Cardiac septum (tissue), 1 donor: ENCODE measurements around the gene NRL. TPM values are rescaled to one million over a fixed set of nuclear protein-coding genes. Genes with fewer than 3 reads are reported as not detected.
A peak's percentile ranks its signal among the peaks of the same experiment; 100 is the strongest.

Source experiments
- DNase-seq: peaks from one replicate; pipeline ENCODE4 v3.0.0-alpha.2; 2020; ENCODE audit warnings: low spot score
- intact Hi-C: fragments of 100-400 bp; cut with DNase I; formaldehyde crosslinking; loops from one replicate; pipeline ENCODE4 v1.14.0; 2022
- long read RNA-seq: library from polyadenylated mRNA; unstranded; transcript quantifications from one replicate; pipeline ENCODE4 v2.0.0, GENCODE V29; 2021
- total RNA-seq: library from RNA; stranded (reverse); fragmentation: NEBNext Ultra II Directional; extraction: Animal tissue kit (Norgen Biotek cat#: 25700); gene quantifications from one replicate; pipeline ENCODE4 v1.2.1, GENCODE V29; 2021
- donor health status: DM: no; HTN: no; CAD: no.

Gene NRL
- 2.4 TPM for total RNA-seq
- long read RNA-seq, partial matches to known transcripts, result 2 of 10 reads
- long read RNA-seq, other reads (novel, unspliced or antisense), result 7 of 10 reads

- peak; percentile 99 for DNase-seq
- intact Hi-C loops, result loop anchor here (2.0 kb wide), 1 partner anchor 26 kb away; the partner anchor contains the start of gene EMC9
Observed at GRCh38 chr14:24114532-24115421, at the start of gene NRL, which contains the start of gene DCAF11. TSS of gene NRL (minus strand) at chr14:24114949. CDS start at chr14:24082848, 32,101 bp downstream. TSS of gene DCAF11 (plus strand) at chr14:24114777. CDS start at chr14:24115595, 818 bp downstream.

- intact Hi-C loops, result no loop called here
- no peak for DNase-seq
Observed at GRCh38 chr14:24162093-24162492, 47.3 kb upstream of the NRL start.

- DNase-seq, result peak; percentile 98
- intact Hi-C loops, result loop anchor here (2.0 kb wide), 2 partner anchors 24 to 102 kb away; partner anchors contain the start of gene PSME1
Observed at GRCh38 chr14:24160850-24161804, 46.4 kb upstream of the NRL start, which contains the start of gene IRF9. TSS of gene IRF9 (plus strand) at chr14:24161265. CDS start at chr14:24162145, 880 bp downstream.

- no peak for DNase-seq
- intact Hi-C loops, result loop anchor here (2.0 kb wide), 2 partner anchors 24 to 102 kb away; partner anchors contain the start of gene PSME1
Observed at GRCh38 chr14:24160499-24160849, 45.7 kb upstream of the NRL start.

GRCh38 chr14:24159777-24160498, 45.2 kb upstream of the NRL start:
- intact Hi-C loops, result loop anchor here (2.0 kb wide), 2 partner anchors 23 to 101 kb away; partner anchors contain the start of gene PSME1
- DNase-seq, result no peak

GRCh38 chr14:24157331-24157730, 42.6 kb upstream of the NRL start:
- DNase-seq, result no peak
- intact Hi-C loops, result no loop called here

- DNase-seq, result no peak
- intact Hi-C loops, result no loop called here
Observed at GRCh38 chr14:24156840-24157239, 42.1 kb upstream of the NRL start.

- intact Hi-C loops, result no loop called here
- no peak for DNase-seq
Observed at GRCh38 chr14:24155100-24155499, 40.4 kb upstream of the NRL start.

GRCh38 chr14:24151404-24152080, 36.8 kb upstream of the NRL start:
- intact Hi-C loops, result no loop called here
- no peak for DNase-seq

- DNase-seq, result no peak
- intact Hi-C loops, result no loop called here
Observed at GRCh38 chr14:24150993-24151392, 36.2 kb upstream of the NRL start.

GRCh38 chr14:24150567-24150966, 35.8 kb upstream of the NRL start:
- intact Hi-C loops, result no loop called here
- no peak for DNase-seq

GRCh38 chr14:24150061-24150460, 35.3 kb upstream of the NRL start:
- DNase-seq, result no peak
- intact Hi-C loops, result no loop called here

- intact Hi-C loops, result no loop called here
- no peak for DNase-seq
Observed at GRCh38 chr14:24149302-24149969, 34.7 kb upstream of the NRL start.

GRCh38 chr14:24147761-24148428, 33.1 kb upstream of the NRL start:
- no peak for DNase-seq
- intact Hi-C loops, result no loop called here

GRCh38 chr14:24146978-24147760, 32.4 kb upstream of the NRL start, which contains the start of gene RNF31:
TSS of gene RNF31 (plus strand) at chr14:24147498. CDS start at chr14:24147699, 201 bp downstream.
- peak; percentile 99 for DNase-seq

GRCh38 chr14:24146453-24146977, 31.8 kb upstream of the NRL start, which contains the start of gene PSME2:
TSS of gene PSME2 (minus strand) at chr14:24146610. CDS start at chr14:24146581, 29 bp downstream.
- intact Hi-C loops, result no loop called here

More at GRCh38 chr14:24146978-24147760, 32.4 kb upstream of the NRL start, which contains the start of gene RNF31:
- intact Hi-C loops, result no loop called here

More at GRCh38 chr14:24146453-24146977, 31.8 kb upstream of the NRL start, which contains the start of gene PSME2:
- DNase-seq, result peak; percentile 97
